Ovary (tissue), 3 donors: ENCODE results near the gene C16orf95.

Source experiments
- EP300 ChIP-seq: sonication (generic); formaldehyde crosslinking; IDR thresholded peaks from one replicate; pipeline ENCODE4 v1.6.1; 2017; ENCODE audit warnings: antibody characterized with exemption
- POLR2A ChIP-seq: fragments of 450-650 bp; IDR thresholded peaks from one replicate; pipeline ENCODE4 v1.6.1; 2017; ENCODE audit warnings: antibody characterized with exemption, mild to moderate bottlenecking, moderate library complexity
- TF ChIP-seq, protein P1 (sequence below), 3 donors: fragments of 450-650 bp in 2 of 3; fragments of 200-600 bp in 1 of 3; IDR thresholded peaks; one replicate each; pipeline versions ENCODE4 v1.5.1 to v1.8.0; 2016 to 2022; ENCODE audit warnings: antibody characterized with exemption in 3 of 3, mild to moderate bottlenecking in 1 of 3
- donor health status: DM: no; HTN: no; CAD: no.

DNA sequence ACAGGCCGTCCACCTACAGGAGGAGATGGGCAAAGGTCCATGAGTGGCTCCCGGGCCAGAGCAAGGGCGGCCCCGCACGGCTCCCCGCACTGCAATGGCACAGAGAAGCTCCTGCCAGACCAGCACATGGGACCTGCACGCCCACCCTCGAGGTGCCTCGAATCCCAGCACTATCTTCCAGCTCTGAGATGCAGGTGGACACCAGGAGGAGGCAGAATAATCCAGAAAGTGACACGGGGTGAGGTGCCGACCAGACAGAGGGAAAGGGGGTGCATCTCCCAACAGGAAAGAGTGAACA lies 26.5 kb upstream of the C16orf95 start:
- TF ChIP-seq, protein P1, sequence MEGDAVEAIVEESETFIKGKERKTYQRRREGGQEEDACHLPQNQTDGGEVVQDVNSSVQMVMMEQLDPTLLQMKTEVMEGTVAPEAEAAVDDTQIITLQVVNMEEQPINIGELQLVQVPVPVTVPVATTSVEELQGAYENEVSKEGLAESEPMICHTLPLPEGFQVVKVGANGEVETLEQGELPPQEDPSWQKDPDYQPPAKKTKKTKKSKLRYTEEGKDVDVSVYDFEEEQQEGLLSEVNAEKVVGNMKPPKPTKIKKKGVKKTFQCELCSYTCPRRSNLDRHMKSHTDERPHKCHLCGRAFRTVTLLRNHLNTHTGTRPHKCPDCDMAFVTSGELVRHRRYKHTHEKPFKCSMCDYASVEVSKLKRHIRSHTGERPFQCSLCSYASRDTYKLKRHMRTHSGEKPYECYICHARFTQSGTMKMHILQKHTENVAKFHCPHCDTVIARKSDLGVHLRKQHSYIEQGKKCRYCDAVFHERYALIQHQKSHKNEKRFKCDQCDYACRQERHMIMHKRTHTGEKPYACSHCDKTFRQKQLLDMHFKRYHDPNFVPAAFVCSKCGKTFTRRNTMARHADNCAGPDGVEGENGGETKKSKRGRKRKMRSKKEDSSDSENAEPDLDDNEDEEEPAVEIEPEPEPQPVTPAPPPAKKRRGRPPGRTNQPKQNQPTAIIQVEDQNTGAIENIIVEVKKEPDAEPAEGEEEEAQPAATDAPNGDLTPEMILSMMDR (IDR thresholded peaks at IDR 0.05) = no peak
- TF ChIP-seq EP300 = no peak
- TF ChIP-seq POLR2A = no peak
